Mammary microvascular endothelial cell (primary cell): ENCODE results near the gene FRG1. TPM values are rescaled to one million over a fixed set of nuclear protein-coding genes. Genes with fewer than 3 reads are reported as not detected.

Experiments used
- total RNA-seq: library from RNA; depleted of rRNA; stranded (reverse); fragments of >200 nt; gene quantifications from 2 replicates; pipeline ENCODE4 v1.2.3, GENCODE V29; 2015

The FRG1 gene
- 33.9 and 42.4 TPM in 2 replicates for total RNA-seq

DNA sequence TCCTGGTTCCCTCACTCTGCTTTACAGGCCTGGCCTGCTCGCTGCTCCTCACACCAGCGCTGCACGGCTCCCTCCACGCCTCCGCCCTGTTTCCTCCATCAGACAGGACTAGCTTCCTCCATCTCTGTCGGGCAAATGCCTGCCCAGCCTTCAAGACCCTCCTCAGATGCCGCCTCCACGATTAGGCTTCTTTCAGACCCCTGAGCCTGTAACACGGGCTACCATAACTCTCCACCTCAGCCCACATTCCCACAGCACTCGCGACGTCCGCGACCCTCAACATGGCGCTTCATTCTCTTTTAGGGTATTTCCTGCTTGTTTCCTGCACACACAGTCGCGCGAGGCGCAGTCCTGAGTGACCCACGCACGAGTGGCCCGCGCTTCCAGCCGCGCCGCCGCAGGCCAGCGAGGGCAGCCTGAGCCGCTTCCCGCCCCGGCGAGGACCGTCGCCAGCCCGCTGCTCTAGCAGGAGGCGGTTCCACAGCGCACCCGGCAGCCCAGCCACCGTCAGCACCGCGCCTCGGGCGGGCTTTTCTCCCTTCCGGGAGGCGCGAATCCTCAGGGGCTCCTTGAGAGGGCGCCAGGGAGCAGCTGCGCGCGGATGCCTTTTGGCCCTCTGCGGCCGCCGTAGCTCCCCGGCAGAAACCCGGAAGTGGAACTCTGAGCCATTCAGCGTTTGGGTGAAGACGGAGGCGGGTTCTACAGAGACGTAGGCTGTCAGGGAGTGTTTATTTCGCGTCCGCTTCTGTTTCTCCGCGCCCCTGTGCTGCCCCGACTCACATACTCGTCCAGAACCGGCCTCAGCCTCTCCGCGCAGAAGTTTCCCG, at the start of gene FRG1:
Gene FRG1, plus strand, starts transcription at position 695 of the 827 bp plus-strand sequence. CDS start 138 bp downstream, outside the sequence.

Other genes with a start within 250 kb of the FRG1 start
- gene FRG2, start 86.4 kb downstream of the FRG1 start, total RNA-seq, result not detected in 2 replicates
- gene DBET, start 123.6 kb downstream of the FRG1 start, total RNA-seq, result not detected in 2 replicates
- gene DUX4, start 232.9 kb downstream of the FRG1 start, total RNA-seq, result not detected in 2 replicates